DND-41 (cell line): ENCODE measurements around the gene HDAC4.

Experiments used
- EZH2 ChIP-seq: IDR thresholded peaks from 3 replicates; pipeline ENCODE4 v1.6.1; 2012; ENCODE audit warnings: borderline replicate concordance, low read depth, mild to moderate bottlenecking, moderate library complexity, low read length, inconsistent platforms; ENCODE audit not compliant: severe bottlenecking
- TF ChIP-seq, protein P1 (sequence below): IDR thresholded peaks from 2 replicates; pipeline ENCODE4 v1.5.1; 2012; ENCODE audit warnings: borderline replicate concordance, low read length, moderate library complexity, mild to moderate bottlenecking; ENCODE audit not compliant: poor library complexity, severe bottlenecking; ENCODE audit errors: extremely low read depth

- TF ChIP-seq EZH2 = no peak
- TF ChIP-seq, protein P1, sequence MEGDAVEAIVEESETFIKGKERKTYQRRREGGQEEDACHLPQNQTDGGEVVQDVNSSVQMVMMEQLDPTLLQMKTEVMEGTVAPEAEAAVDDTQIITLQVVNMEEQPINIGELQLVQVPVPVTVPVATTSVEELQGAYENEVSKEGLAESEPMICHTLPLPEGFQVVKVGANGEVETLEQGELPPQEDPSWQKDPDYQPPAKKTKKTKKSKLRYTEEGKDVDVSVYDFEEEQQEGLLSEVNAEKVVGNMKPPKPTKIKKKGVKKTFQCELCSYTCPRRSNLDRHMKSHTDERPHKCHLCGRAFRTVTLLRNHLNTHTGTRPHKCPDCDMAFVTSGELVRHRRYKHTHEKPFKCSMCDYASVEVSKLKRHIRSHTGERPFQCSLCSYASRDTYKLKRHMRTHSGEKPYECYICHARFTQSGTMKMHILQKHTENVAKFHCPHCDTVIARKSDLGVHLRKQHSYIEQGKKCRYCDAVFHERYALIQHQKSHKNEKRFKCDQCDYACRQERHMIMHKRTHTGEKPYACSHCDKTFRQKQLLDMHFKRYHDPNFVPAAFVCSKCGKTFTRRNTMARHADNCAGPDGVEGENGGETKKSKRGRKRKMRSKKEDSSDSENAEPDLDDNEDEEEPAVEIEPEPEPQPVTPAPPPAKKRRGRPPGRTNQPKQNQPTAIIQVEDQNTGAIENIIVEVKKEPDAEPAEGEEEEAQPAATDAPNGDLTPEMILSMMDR = no peak
Observed at GRCh38 chr2:239052798-239053665, 347.8 kb downstream of the HDAC4 start.
